Right renal pelvis (tissue), 4 donors: ENCODE data around the gene VPS37B. TPM values are rescaled to one million over a fixed set of nuclear protein-coding genes. Genes with fewer than 3 reads are reported as not detected.
"Not testable (repeated sequence)": the region's sequence is repeated elsewhere in the genome, so short reads cannot be mapped to it uniquely, and the experiment has no call there.

Experiments
- DNase-seq, 4 donors: peaks; one replicate each; pipeline ENCODE4 v3.0.0-alpha.2; 2013; ENCODE audit warnings: low read depth in 4 of 4, low spot score in 3 of 4, missing footprints in 1 of 4
- polyA plus RNA-seq, 4 donors: library from polyadenylated mRNA; unstranded; fragments of 120-200 nt; gene quantifications; one replicate each; pipeline ENCODE4 v1.2.1, GENCODE V29; 2013; ENCODE audit not compliant: insufficient read length in 4 of 4

VPS37B gene, protein sequence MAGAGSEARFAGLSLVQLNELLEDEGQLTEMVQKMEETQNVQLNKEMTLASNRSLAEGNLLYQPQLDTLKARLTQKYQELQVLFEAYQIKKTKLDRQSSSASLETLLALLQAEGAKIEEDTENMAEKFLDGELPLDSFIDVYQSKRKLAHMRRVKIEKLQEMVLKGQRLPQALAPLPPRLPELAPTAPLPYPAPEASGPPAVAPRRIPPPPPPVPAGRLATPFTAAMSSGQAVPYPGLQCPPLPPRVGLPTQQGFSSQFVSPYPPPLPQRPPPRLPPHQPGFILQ
- 10 to 100 TPM; 22.4 to 26.0 (median 23.8) TPM for polyA plus RNA-seq

DNA sequence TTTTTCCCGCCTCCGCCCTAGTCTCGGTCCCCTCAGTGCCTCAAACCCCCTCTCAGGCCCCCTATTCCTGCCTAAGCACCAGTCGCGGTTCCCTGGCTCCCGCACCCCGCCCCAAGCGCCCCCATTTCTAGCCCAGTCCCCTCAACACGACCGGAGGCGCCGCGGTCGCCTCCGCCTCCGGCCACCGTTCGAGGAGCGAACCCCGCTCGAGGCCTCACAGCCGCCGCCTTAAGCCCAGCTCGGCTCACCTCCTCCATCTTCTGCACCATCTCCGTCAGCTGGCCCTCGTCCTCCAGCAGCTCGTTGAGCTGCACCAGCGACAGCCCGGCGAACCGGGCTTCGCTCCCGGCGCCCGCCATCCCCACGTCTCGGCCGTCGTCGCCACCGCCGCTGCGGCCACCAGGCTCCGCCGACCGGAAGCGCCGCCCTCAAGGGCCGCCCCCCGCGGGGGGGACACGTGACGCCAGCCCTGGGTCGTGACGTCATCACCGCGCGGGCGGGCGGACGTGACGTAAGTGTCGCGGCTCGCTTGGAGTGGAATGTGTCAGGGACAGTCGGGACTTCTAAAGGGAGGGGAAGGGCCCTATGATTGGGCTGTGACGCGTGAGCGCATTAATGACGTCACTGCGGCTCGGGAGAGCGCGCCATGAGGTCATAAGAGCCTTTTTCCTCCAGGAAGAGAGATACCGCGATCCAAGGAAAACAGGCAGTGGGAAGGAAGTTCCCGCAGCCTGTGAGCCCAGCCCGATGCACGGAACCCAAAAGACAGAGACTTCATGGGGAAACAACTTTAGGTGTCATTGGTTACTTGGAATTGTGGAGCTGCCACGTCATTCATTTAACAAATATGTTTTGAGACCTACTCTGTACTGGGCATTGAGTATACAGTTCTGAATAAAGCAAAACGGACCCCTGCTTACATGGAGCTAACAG is at the start of gene VPS37B:
VPS37B (minus strand) TSS at position 421 of the 933 bp plus-strand sequence; CDS start at position 359, 62 bp downstream.
- DNase-seq: peak in 2 of 4 donors; percentile 74 to 82

DNA sequence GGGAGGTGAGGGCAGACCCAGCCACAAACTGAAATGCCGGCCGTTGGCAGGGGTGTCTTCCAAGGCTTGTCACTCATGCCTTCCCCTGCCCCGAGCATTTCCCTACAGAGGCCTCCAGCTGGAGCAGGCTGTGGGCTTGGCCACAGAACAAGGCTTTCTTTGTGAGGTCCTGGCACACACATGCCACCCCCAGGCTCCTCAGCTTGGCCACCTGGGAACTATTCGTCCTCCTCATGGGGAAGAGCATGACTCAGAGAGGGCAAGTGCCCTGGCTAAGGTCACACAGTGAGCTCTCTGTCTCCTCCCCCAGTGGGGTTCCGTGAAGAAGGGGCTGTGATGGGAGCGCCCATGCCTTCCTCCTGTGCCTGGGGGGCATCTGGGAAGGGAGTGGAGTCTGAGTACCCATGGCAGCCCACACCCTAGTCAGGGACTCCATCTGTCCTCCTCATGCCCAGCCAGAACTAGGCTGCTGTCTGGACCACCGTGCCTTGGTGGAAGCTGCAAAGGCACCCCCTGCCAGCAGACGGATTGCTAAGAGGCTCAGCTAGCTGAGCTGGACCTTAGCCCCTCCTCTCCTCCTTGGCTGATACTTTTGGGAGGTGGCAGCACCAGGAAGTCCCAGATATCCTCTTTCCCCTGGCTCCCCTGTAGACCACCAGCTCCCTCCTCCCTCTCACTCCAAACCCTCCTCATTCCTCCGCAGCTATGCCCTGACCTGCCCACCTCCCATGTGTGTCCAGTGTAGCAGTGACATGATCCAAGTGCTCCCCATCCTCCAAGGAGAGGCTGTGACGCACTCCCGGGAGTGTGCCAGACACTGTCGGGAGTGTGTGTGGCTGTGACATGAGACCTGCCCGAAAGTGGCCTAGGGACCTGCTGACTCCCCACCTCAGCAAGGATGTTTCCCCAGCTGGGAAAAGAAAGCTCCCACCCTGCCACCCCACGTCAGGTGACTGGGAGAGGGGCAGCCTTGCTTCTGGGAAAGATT is 49.0 kb upstream of the VPS37B start:
- DNase-seq: no peak

DNA sequence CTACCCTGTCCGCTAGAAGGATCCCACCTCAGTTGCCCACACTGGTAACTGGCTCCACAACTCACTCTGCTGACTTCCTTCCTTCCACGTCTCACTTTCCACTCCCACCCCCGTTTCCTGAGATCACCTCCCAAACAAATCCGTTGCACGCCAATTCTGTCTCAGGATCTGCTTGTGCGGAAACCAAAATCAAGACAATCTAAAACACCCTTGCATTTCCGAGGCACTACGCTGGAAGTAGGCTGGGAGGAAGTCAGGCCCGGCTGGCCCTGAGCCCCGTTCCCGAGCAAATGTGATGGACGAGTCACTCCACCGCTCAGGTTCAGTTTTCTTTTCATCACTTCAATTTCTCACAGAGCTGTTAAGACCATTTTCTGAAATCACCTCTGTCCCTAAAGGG is 47.3 kb upstream of the VPS37B start:
- DNase-seq: no peak

GRCh38 chr12:122942637-122943036 is 46.7 kb upstream of the VPS37B start:
- DNase-seq: no peak

DNA sequence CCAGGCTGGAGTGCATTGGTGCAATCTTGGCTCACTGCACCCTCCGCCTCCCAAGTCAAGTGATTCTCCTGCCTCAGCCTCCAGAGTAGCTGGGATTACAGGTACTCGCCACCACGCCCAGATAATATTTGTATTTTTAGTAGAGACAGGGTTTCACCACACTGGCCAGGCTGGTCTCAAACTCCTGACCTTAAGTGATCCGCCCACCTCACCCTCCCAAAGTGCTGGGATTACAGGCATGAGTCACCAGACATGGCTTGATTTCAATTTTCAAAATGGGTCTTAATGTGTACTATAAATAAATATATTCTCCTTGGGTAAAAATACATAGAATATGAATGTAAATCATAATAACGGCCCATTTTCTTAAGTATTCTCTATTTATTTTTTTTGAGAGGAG is 45.4 kb upstream of the VPS37B start:
- not testable (repeated sequence) for DNase-seq

DNA sequence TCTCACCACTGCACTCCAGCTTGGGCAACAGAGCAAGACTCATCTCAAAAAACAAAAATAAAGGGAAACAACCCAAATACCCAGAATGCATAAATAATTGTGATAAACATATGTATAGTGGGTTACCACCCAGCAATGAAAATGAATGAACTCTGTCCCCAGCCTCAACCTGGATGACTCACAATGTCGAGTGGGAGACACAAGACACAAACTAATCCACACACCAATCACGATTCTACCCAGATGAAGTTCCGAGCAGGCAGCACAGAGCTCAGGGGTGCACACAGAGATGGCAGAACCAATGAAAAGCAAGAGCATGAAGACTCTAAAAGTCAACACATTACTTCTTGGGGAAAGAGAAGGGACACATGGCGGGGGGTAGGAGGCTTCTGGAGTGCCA is 43.2 kb upstream of the VPS37B start:
- DNase-seq: no peak

DNA sequence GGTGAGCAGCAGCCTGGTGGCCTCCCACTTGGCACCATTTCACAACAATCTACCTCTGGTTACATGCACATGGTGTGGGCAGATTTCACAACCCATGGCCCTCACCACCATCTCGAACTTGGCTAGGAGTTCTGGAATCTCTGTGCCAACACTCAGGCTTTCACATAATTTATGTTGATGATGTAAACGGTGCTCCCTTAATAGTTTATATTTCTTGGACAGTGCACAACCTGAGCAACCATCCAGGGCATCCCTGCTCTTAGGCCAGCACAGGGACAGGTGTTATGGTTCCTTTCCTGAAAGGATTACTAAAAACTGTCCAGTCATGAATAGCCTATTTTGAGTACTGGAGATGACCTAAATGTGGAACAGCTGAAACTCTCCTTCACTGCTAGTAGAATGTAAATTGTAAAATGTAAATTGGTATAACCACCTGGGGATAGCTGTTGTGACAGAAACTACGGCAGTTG is 41.7 kb upstream of the VPS37B start:
- DNase-seq: no peak

GRCh38 chr12:122935318-122935717 is 39.4 kb upstream of the VPS37B start:
- no peak for DNase-seq

GRCh38 chr12:122934722-122935121 is 38.8 kb upstream of the VPS37B start:
- no peak for DNase-seq

GRCh38 chr12:122932207-122932606 is 36.3 kb upstream of the VPS37B start:
- no peak for DNase-seq

DNA sequence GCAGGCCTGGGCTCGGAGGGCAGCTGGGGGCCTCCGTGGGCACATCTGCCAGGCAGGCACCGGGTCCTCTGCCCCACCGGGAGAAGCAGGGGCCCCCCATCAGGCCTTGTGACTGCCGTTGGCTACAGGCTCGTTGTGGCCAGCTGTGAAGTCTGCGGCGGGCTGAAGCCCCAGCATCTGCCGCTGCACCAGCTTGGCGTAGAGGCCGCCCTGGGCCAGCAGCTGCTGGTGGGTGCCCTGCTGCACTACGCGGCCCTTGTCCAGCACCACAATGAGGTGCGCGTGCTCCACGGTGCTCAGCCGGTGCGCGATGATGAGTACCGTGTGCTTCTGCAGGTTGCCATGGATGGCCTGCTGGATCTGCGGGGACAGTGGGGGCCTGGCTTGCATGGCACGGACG is 33.9 kb upstream of the VPS37B start:
- DNase-seq: no peak

DNA sequence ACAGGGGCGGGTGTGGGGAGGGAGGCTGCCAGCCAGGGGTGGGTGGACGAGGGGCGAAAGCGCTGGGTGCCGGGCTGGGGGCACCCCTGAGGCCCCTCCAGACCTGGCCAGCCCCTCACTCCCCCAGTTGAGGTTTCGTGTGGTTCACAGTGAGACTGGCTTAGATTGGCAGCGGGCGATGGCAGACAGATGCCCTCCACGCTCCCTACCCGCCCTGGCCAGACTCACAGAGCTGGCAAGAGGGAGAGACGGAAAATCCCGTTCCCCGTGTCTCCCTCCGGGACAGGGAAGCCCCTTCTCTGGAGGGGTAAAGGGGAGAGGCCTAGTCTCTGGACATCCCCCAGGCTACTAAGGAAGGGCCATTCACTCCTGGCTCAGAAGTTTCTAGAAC is 33.2 kb upstream of the VPS37B start:
- DNase-seq: no peak

DNA sequence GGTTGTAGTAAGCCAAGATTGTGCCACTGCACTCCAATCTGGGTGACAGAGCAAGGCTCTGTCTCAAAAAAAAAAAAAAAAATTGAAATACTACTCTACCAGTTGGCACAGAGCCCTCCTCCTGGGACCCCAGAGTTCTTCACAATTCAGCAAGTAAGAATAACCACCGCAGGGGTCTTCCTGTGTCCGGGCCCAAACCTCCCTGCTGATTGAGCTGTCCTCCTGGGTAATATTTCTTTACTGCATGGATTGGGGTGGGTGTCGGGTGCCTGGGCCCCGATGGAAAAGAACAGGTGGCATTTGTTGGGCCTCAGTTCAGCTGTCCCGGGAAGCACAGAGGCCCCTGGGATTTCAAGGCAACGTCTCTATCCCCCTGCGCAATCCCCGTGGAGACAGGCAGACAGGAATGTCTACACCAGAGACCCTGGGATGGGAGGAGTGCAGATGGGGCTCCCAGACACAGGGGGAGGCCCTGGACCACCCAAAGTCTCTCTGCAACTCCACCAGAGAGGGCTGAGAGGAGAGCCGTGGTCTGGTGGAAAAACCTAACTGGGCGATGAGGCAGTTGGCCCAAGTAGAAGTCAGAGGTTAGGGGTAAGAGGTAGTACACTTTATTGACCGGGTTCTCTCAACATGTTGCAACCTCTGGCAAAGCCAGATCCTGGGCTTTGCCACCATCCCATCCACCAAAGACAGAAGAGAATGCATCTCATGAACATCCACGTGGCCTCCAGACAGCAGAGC is 32.7 kb upstream of the VPS37B start:
- no peak for DNase-seq

DNA sequence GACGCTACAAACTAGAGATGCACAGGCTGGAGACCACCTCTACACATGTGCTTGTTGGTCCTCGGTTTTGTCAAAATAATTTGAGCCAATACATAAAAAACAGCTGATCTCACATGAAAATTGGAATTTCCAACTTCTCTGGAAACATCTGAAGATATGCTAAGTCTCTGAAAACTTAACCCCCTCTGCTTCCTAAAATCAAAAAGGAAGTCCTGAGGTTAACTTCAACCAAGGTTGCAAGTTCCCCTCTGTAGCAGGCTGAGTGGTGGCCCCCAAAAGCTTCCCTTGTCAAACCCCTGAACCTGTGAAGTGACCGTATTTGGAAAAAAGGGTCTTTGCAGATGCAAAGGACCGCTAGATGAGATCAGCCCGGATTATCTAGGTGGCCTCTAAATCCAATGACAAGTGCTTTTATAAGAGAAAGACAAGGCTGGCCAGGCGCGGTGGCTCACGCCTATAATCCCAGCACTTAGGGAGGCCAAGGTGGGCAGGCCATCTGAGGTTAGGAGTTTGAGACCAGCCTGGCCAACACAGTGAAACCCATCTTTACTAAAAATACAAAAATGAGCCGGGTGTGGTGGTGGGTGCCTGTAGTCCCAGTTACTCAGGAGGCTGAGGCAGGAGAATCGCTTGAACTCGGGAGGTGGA is 32.0 kb upstream of the VPS37B start:
- DNase-seq: no peak

GRCh38 chr12:122921917-122922316 is 26.0 kb upstream of the VPS37B start:
- no peak for DNase-seq

GRCh38 chr12:122920687-122921086 is 24.8 kb upstream of the VPS37B start:
- no peak for DNase-seq

GRCh38 chr12:122918827-122919226 is 22.9 kb upstream of the VPS37B start:
- no peak for DNase-seq

DNA sequence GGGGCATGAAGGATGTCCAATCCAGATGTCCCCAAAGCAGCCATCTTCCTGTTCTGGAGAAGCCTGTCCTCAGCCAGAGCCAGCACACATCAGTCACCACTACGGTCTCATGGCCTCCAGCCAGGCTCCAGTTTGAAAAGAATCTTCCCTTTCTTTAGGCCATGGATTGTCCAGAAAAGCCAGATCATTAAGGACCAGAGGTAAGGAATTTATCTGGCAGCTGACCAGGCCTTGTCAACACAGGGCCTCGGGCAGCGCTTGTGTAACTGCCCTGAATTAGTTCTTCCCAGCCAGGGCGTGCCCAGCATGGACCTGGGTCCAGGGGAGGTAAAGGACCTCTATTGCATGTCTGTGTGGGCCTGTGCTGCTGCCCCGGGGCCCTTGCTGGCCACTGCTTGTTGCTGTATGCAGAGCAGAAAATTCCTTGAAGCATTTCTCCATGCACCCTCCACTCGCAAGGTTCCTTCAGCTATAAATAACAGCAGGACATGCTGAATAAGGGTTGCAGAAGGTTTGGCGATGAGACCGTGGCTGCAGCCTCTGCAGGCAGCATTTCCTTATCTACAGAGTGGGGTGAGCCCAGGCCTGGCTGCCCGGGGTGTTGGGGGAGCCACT is 21.7 kb upstream of the VPS37B start:
- DNase-seq: no peak
